GM13977 (cell line): ENCODE measurements around the gene CEP170.

Experiments
- DNase-seq: peaks from one replicate; pipeline ENCODE4 v3.0.0; 2012; ENCODE audit warnings: low spot score
- in situ Hi-C: fragments of 300-500 bp; cut with MboI; formaldehyde crosslinking; loops from one replicate; pipeline ENCODE4 v1.12.0; 2022; ENCODE audit warnings: low sequenced_read_pairs, low pct_unique_long_range_greater_than_20kb, mixed read lengths, inconsistent platforms; ENCODE audit not compliant: unreplicated experiment
- TF ChIP-seq, protein P1 (sequence below): IDR thresholded peaks from 2 replicates; pipeline ENCODE4 v1.5.1; 2012; ENCODE audit warnings: mild to moderate bottlenecking, control low read depth; ENCODE audit not compliant: insufficient read depth; ENCODE audit errors: extremely low read depth, missing control alignments

The CEP170 gene

DNA sequence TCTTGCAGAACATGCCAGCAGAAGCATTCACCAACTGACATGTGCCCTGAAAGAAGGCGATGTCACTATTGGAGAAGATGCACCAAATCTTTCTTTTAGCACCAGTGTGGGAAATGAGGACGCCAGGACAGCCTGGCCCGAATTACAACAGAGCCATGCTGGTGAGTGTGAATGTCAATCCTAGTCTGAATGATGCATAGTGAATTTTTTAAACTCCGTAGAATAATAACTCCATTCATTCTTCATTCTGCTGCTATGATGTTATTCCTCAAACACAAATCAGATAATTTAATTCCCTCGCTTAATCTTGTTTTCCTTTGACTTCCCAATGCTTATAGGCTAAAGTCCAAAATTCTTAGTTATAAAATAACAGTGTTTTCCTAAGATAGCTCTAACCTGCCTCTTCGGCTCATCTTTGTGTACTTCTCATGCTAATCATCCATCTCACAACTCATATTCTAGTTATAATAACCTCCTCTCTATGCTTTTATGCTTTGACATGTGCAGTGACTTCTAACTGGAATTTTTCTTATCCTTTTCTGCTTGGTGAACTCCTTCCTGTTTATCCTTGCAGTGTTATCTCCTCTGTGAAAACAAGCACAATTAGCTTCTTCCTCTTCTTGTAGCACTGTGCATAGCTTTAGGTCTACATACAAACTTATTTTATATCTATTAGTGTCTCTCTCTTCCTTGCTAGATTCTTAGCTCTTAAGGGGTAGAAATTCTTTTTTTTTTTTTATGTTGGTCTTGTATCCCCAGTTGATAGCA is 15.2 kb upstream of the CEP170 start:
- DNase-seq: no peak
- TF ChIP-seq, protein P1, sequence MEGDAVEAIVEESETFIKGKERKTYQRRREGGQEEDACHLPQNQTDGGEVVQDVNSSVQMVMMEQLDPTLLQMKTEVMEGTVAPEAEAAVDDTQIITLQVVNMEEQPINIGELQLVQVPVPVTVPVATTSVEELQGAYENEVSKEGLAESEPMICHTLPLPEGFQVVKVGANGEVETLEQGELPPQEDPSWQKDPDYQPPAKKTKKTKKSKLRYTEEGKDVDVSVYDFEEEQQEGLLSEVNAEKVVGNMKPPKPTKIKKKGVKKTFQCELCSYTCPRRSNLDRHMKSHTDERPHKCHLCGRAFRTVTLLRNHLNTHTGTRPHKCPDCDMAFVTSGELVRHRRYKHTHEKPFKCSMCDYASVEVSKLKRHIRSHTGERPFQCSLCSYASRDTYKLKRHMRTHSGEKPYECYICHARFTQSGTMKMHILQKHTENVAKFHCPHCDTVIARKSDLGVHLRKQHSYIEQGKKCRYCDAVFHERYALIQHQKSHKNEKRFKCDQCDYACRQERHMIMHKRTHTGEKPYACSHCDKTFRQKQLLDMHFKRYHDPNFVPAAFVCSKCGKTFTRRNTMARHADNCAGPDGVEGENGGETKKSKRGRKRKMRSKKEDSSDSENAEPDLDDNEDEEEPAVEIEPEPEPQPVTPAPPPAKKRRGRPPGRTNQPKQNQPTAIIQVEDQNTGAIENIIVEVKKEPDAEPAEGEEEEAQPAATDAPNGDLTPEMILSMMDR: no peak
- in situ Hi-C loops: no loop called here

DNA sequence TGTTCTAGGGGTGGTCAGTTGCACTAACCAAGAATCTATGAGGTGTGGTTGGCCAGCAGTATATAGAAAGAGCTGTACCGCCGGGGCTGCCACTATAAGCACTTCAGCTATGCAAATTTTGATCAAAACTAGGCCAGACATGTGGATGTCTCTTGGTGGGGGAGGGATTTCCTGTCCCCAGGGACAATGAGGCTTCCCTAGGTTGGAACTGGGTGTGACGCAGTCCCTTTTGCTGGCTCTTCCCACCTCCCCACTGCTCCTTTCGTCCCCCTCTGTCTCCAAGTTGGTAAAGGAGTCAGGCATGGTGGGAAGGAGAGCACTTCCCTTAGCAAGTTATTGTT is 14.3 kb upstream of the CEP170 start:
- DNase-seq: no peak
- in situ Hi-C loops: no loop called here
- TF ChIP-seq, protein P1: no peak

DNA sequence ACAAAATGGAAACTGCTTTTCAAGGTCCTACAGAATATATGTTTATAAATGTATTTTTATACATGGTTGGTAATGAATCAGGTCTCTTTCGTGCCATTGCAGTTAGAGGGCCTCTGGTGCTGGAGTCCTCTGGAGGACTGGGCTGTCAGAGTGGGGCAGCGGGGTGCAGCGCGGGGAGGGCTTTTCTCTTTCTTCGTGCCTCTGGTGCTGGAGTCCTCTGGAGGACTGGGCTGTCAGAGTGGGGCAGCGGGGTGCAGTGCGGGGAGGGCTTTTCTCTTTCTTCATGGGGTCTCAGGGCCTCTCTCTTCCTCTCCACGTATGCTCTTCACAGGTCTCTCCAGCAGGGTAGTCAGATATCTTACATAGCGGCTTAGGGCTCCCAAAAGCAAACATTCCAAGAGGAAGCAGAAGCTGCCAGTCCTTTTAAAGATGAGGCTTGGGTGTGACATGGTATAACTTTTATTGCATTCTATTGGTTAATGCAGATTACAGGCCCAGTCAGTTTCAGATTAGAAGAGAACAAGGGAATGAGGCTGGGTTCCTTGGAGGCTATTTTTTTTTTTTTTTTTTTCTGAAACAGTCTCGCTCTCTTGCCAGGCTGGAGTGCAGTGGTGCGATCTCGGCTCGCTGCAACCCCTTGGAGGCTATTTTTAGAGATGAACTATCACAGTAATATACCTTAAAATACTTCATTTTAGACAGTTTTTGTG is 13.8 kb upstream of the CEP170 start:
- DNase-seq: no peak
- in situ Hi-C loops: no loop called here
- TF ChIP-seq, protein P1: no peak

DNA sequence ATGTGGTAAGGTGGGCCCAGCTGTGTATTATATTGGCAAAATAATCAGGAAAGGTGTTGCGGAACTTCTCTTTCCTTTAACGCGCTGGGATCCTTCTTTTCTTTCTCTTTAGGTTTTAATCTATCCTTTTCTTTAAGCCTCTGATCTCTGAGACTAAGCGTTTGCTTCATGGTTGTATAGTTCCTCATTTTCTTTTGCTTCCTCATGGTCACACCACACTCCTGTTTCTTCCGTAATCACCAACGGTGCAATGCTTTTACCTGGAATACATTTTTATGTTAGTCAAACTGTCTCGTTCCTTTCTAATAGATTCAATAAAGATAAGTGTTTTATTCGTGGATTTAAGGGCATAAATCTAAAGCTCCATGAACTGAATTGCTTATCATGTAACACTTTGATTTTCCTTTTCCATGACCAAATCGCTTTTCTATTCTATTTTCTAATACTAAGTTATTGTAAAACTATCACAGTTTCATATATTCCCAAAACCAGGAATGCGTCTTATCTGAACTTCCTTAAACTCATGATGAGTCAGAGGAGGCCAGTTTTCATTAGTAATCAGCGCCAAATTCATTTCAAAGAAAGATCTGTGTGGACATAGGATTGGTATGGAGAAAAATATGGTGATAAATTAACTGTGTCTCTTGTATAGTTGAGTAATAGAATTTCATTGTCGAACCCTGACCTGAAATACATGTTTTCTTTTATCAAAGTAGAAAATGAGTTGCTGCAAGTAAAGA is 13.0 kb upstream of the CEP170 start:
- in situ Hi-C loops: no loop called here
- TF ChIP-seq, protein P1: no peak
- DNase-seq: no peak

DNA sequence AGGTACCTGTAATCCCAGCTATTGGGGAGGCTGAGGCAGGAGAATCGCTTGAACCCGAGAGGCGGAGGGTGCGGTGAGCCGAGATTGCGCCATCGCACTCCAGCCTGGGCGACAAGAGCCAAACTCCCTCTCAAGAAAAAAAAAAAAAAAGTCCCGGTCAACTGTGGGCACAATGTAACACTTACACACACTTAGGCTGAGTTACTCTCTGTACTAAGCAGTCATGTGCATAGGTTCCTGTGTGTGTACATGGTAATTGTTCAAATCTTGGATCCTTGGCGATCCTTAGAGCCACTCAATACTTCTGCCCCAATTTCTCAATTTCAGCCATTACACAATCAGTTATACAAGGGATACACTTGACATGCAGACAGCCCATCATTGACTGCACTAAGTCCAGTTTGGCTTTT is 12.4 kb upstream of the CEP170 start:
- in situ Hi-C loops: no loop called here
- DNase-seq: no peak
- TF ChIP-seq, protein P1: no peak

DNA sequence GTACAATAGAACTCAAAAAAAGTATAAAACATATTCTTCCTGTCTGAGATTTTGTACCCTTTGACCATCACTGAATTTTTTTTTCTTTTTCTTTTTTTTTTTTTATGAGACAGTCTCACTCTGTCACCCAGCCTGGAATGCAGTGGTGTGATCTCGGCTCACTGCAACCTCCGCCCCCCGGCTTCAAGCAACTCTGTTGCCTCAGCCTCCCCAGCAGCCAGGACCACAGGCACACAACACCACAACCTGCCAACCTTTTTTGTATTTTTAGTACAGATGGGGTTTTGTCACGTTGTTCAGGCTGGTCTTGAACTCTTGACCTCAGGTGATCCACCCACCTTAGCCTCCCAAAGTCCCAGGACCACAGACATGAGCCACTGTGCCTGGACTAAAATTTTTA is 11.2 kb upstream of the CEP170 start:
- in situ Hi-C loops: no loop called here
- TF ChIP-seq, protein P1: no peak
- DNase-seq: no peak
